HK-2 (cell line): ENCODE data around the gene CD99L2.

Experiments used
- DNase-seq: peaks from one replicate; pipeline ENCODE4 v3.0.0-alpha.2; 2018; ENCODE audit not compliant: unreplicated experiment

CD99L2 gene

GRCh38 chrX:150763810-150764209 is 134.7 kb downstream of the CD99L2 start:
- no peak for DNase-seq

GRCh38 chrX:150763303-150763797 is 135.1 kb downstream of the CD99L2 start:
- no peak for DNase-seq

GRCh38 chrX:150762258-150763165 is 136.0 kb downstream of the CD99L2 start:
- no peak for DNase-seq

GRCh38 chrX:150761819-150762216 is 136.7 kb downstream of the CD99L2 start:
- no peak for DNase-seq

- no peak for DNase-seq
Measured at GRCh38 chrX:150761176-150761818, 137.2 kb downstream of the CD99L2 start.

- no peak for DNase-seq
Measured at GRCh38 chrX:150759568-150760416, 138.7 kb downstream of the CD99L2 start.

- no peak for DNase-seq
Measured at GRCh38 chrX:150757371-150757770, 141.1 kb downstream of the CD99L2 start.

- no peak for DNase-seq
Measured at GRCh38 chrX:150753968-150754367, 144.5 kb downstream of the CD99L2 start.

- no peak for DNase-seq
Measured at GRCh38 chrX:150753357-150753756, 145.1 kb downstream of the CD99L2 start.

- DNase-seq, result no peak
Measured at GRCh38 chrX:150752124-150752523, 146.3 kb downstream of the CD99L2 start.

- no peak for DNase-seq
Measured at GRCh38 chrX:150736475-150736874, 162.0 kb downstream of the CD99L2 start.

- no peak for DNase-seq
Measured at GRCh38 chrX:150731795-150732194, 166.7 kb downstream of the CD99L2 start.

- no peak for DNase-seq
Measured at GRCh38 chrX:150730719-150731118, 167.7 kb downstream of the CD99L2 start.

GRCh38 chrX:150729956-150730355 is 168.5 kb downstream of the CD99L2 start:
- no peak for DNase-seq

GRCh38 chrX:150719621-150720020 is 178.8 kb downstream of the CD99L2 start:
- DNase-seq, result no peak
